ENCODE measurements around the gene KLRG1.

The KLRG1 gene

DNA sequence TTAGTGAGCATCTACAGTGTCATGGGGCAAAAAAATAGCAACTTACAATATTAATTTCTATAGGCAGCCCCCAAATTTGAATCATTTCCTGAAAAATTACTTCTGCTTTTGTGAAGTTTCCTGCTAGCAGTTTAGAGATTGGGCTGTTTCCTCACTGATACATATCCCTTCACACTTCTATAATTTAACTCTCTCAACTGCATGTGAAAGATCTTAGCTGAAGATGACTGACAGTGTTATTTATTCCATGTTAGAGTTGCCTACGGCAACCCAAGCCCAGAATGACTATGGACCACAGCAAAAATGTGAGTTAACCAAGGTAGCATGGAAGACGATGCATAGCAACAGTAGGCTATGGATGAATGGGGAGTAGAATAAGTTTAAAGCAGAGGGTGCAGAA, at the start of gene KLRG1:
KLRG1 (plus strand) TSS at position 134 of the 400 bp plus-strand sequence; CDS start at position 224, 90 bp downstream.
- peak; percentile 28 for DNase-seq

DNA sequence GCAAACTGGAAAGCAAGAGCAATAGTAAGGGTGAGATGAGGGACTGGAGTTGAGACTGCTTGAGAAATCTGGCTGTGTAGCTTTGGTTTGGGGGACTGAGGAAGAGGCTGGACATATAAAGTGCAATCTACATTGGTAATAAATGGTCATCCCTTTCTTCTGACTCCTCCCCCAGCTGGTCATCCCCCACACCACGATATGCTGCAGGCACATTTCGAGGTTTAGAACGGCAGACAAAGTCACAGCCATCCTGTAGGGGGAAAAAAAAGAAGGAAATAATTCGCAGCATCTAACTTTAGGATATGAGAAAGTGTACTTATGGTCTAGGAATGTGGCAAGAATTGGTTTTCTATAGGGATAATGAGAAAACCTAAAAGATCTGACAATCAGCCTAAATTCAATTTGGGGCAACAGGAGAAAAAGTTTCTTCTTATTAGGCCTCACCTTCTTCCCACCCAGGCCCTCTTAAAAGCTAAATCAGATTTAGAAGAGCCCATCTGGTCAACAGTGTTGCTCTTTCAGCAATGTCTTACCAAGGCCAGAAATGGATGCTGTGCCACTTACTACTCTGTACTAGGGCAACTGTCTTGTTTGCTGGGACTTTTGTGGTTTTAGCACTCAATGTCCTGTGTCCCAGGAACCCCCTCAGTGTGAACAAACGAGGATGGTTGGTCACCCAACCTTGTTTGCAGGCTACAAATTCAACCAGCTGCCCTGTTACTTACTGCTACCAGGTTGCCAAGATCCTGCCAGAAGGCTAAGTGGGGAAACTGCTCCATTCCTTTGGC, 47.5 kb upstream of the KLRG1 start:
- DNase-seq = no peak

DNA sequence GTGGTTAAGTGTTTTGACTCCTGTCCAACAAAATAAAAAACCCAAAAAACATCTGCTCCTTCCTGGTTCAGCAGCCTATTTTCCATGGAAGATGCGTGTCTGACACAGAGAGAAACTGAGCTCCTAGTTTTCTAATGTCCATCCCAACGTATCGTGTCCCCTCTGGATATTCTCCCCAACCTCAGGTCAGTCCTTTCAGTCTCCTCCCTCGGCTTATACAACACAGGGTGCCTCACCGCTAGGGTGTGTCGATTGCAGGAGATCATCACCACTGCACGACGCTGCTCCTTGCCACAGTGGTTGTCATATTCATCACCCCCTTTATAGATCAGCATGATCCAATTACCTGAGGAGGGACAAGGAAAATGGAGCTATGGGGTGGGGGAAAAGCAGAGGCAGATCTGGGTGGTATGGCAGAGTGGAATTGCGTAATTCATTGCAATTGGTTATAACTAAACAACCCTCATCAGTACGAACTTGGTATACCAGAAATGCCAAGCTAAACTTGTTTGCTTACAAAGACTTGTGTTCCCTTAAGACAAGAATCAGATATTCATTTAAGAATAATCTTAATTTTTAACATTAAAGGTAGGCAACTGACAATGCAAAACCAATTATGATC, 45.7 kb upstream of the KLRG1 start:
- DNase-seq = no peak

DNA sequence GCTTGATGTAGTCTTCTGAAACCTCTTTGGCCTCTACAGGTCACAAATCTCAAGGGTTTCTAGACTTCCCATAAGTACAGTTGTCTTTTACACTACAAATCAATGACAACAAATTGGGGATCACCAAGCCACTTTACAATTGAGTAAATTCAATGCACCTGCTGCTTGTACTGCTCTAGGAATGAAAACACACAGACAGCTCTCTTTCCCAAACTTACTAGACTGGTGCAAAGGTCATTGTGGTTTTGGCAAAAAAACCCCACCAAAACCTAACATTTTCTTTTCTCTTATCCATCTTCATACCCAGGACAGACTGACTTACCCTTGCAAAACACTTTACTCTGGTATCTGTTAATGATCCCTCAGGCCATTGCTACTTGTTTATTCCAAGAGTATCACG, 42.6 kb upstream of the KLRG1 start:
- no peak for DNase-seq

DNA sequence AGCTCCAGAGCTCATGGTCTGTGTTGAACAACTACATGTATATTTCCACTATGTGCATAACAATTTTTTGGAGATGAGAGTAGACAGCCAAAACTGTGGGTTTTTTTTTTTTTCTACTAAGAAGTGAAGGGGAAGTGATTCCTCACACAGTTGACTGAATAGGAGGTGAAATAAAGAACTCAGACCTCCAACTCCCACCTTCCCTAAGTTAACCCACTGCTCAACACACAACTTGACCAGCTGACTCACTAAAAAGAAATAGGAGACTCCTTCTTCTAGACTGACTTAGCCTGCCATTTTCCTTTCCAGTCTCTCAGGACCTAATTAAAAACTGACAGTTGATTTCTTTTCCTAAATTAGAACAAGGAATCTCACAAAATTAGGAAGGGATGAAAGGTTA, 41.6 kb upstream of the KLRG1 start:
- no peak for DNase-seq

DNA sequence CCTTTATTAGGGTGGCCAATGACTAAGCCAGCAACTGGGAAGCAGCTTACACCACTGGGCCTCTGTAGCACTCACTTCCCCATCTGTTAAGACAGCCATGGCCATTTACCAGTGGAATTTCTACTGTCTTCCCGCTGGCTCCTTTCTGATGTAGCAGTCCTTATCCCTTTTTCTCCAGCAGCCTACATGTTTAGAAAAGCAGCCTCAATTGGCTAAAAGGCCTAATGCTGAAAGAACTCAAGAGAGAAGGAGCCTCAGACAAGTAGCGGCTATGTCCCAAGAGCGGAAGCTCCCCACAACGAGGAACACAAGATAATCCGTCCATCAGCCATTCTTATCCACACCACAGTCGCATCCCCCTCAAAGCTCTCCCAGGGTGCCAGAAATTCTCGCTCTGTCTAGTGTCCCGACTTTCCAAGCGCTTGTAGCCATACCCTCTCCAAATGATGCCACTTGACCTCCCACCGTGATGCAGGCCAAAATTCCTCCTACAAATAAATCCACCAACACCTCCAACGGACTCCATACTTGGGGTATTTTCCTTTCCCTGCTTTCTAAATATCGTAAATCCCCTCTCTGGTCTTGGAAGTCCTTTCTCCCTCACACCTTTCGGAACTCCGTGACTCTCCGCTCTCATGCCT, 40.5 kb upstream of the KLRG1 start:
- no peak for DNase-seq

GRCh38 chr12:8949342-8950220, 39.8 kb upstream of the KLRG1 start, which contains the start of gene M6PR:
Gene M6PR, minus strand, starts transcription at chr12:8949645. Its CDS starts 3,241 bp downstream, at chr12:8946404.
- DNase-seq = peak; percentile 97

DNA sequence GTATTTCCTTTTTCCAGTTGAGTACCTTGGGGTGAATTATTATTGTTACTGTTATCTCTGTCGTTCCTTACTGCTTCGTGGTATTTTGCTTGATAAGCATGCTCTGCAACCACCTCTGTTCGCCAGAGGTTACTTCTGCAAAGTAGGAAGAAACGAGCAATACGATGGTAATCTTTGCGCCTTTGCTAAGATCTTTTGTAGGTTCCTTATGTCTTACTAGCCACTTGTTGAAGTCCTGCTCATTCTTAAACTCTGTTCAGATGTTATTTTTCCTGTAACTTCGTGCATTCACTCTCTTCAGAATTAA, 39.2 kb upstream of the KLRG1 start:
- DNase-seq = no peak

DNA sequence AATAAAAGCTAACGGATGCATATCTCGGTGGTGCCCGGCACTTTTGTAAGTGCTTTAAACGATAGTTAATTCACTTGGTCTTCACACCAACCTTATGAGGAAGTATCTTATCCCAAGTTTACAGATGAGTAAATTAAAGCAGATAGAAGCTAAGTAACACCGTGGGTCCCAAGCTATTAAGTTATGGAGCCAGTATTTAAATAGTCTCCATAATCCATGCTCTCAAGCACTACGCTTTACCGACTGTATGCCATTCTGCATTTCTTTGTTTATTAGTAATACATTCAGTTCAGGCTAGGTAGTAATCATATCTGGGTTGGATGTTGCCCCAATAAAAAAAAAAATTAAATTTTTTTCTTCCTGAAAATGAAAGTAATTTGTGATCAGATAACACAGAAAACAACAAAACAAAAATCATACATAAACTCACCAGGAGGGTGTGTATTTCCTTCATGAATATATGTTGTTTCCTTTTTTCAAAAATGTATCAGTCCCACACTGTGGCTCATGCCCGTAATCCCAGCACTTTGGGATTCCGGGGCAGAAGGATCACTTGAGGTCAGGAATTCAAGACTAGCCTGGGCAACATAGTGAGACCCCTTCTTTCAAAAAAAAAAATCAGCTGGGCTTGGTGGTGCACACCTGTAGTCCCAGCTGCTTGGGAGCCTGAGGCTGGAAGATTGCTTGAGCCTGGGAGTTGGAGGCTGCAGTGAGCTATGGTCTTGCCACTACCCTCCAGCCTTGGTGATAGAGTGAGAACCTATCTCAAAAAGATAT, 38.5 kb upstream of the KLRG1 start:
- no peak for DNase-seq

DNA sequence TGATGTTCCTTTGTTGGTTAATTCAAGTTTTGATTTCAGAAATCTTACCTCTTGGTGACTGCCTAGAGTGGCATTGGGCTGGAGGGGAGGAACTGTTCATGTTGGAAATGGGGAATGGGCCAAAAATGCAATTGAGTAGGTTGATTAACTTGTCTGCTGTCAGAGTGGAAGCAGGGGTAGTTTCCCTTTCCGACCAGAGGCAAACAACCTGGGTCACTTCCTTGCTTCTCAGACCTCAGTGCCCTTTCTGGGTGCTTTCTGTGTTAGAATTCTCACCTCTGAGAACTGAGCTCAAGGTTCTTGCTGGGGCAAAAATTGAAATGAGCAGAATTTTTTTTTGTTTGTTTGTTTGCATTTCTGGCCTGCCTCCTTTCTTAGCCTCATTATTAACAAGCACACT, 37.6 kb upstream of the KLRG1 start:
- no peak for DNase-seq

- DNase-seq = no peak
Measured at GRCh38 chr12:8953773-8954402, 35.5 kb upstream of the KLRG1 start.

DNA sequence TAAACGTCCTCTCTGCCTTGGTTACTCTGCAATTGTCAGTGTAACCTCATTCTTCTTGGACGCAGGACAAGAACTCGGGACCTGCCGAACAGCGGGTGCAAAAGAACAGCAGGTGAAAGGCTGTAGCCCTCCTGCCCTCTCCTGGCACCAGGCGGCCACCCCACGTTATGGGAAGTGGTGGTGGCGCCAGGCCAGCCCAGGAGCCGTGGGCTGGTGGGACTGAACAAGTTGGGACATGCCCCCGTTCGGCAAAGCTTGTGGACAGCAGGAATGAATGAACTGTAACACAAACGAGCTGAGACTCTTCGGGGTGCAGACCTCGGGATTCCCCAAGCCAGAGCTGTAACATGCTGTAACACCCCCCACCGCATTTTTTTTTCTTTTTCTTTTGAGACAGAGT, 33.3 kb upstream of the KLRG1 start:
- no peak for DNase-seq

- DNase-seq = no peak
Measured at GRCh38 chr12:8956772-8957171, 32.6 kb upstream of the KLRG1 start.

DNA sequence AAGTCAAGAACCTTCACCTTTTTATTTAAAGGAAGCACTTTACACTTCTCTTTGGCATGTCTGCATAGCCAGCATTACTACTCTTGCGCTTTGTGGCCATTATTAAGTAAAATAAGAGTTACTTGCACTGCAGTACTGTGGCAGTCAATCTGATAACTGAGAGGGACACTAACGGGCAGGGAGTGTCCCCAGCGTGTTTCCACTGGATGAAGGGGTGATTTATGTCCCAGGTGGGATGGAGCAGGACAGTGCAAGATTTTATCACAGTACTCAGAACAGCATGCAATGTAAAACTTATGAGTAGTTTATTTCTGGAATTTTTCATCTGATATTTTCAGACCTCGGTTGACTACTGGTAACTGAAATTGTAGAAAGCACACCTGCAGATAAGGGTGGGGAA, 31.8 kb upstream of the KLRG1 start:
- DNase-seq = no peak

DNA sequence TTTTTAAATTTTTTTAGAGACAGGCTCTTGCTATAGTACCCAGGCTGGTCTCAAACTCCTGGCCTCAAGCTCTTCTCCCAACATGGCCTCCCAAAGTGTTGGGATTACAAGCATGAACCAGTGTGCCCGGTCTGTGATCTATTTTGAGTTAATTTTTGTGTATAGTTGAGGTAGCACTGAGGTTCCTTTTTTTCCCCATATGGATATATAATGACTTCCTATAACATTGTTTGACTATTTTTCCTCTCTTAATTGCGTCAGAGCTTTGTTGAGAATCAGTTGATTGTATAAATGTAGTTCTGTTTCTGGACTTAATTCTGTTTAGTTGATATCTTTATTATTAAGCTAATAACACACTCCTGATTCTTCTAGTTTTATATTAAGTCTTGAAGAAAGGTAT, 31.3 kb upstream of the KLRG1 start:
- DNase-seq = no peak

GRCh38 chr12:8960176-8960575, 29.2 kb upstream of the KLRG1 start:
- no peak for DNase-seq

DNA sequence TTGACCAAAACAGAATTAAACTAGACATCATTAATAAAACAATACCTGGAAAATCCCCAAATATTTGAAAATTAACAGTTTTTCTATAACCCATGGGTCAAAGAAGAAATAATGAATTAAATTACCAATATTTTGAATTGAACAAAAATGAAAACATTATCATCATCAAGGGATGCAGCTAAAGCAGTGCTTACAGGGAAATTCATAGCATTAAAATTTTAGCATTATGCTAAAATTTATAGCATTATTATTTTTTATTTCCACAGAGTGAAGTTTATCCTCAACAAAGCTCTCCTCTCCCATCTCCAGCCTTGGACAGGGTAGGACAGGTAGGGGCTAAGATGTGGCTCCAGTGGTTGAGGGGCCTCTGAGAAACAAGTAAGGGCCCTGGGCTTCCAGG, 20.6 kb upstream of the KLRG1 start:
- DNase-seq = no peak

DNA sequence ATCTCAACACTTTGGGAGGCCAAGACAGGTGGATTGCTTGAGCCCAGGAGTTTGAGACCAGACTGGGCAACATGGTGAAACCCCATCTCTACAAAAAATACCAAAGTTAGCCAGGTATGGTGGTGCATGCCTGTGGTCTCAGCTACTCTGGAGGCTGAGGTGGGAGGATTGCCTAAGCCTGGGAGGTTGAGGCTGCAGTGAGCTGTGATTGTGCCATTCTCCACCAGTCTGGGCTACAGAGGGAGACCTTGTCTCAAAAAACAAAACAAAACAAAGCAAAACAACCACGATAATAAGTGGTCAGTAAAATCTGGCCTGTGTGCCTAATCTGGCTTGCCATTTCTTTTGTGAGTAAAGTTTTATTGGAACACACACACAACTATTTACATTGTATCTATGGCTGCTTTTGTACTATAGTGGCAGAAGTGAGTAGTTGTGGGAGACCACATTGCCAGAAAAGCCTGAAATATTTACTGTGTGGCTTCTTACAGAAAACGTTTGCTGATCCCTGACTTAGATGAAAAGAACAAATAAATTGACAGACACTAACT, 19.4 kb upstream of the KLRG1 start:
- no peak for DNase-seq

DNA sequence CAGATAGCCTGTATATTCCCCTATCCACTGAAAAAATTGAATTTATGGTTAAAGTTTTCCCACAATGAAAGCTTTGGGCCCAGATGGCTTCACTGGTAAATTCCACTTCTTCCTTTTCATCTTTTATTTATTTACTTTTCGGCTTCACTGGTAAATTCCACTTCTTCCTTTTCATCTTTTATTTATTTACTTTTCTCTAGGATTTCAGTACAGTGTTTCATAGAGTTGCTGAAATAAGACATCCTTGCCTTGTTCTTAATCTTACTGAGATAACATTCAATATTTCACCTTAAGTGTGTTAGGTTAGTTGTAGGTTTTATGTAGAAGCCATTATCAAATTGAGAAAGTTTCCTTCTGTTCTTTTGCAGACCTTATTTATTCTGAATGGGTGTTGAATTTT, 18.9 kb upstream of the KLRG1 start:
- no peak for DNase-seq

- no peak for DNase-seq
Measured at GRCh38 chr12:8980137-8980536, 9.2 kb upstream of the KLRG1 start.

DNA sequence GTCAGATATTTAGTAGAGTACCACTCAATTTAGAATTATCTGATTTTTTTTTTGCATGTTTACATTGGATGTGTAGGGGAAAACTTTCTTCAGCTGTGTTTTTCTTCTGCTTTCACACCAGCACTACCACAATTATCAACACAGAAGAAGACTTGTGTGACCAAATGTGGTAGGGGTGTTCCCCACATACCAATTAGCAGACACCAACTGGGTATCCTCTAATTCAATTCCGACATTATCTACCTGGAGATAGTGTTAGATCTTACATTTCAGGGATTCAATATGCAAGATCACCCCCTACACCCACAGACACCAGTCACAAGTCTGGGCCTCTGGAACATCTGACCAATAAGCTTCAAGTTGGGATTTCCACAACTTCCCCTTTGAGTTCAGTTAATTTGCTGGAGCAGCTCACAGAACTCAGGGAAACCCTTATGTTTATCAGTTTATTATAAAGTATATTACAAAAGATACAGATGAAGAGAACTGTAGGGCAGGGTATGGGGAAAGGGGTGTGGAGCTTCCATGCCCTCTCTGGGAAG, 4.1 kb upstream of the KLRG1 start:
- no peak for DNase-seq

Data from SIG-M5 (cell line).